ENCODE results near the gene HDAC4.

The HDAC4 gene

DNA sequence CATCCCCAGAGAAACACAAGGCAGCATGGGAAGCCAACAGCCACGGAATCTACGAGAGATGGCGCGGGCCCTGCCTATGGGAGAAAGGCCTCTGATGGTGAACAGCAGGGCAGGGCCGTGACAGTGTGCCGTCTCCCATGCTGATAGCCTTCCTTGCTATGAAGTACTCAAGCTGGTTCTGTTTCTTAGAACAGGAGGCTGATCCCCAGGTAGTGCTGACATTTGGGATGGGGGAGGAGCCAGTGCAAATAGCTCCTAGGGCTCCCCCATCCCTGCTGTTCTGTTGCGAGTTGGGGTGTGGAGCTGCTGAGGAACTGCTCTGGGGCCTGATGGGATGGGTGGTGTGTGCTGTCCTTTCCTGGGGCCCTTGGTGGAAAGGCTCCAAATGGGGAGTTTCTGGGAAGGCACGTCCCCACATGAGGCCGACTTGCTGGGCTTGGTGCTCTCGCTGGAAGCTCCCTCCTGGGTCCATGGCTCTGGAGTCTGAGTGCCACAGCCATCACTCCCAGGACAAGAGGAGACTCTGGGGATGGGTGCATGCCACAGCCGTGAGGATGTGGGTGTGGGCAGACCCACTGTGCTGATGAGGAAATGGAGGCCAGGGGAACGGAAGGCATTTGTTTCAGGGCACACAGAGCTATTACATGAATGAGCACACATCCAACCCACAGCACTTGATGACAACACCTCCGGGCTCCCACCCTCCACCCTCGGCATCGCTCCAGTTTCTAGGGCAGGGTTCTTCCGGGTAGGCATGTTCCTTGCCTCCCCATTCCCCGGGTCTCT lies 246.8 kb downstream of the HDAC4 start:
- H3K27me3 ChIP-seq (ENCODE audit: control insufficient read depth, insufficient read depth, low read length) = no peaks in the 10 kb centered on the region
- H3K36me3 ChIP-seq (ENCODE audit: insufficient read depth, low read length) = peaks cover 6% of the 10 kb centered on the region
- H3K9ac ChIP-seq (ENCODE audit: low read depth, low read length) = no peak overlapping the region
- no peaks in the 10 kb centered on the region for H3K4me1 ChIP-seq (ENCODE audit: control insufficient read depth, insufficient read depth, low read length)
- no peaks in the 10 kb centered on the region for H3K9me3 ChIP-seq (replicated peaks; ENCODE audit: low read length)
- no peak overlapping the region for H3K4me3 ChIP-seq (ENCODE audit: low read length)
- no peak overlapping the region for H3K4me2 ChIP-seq (ENCODE audit: low read length)

DNA sequence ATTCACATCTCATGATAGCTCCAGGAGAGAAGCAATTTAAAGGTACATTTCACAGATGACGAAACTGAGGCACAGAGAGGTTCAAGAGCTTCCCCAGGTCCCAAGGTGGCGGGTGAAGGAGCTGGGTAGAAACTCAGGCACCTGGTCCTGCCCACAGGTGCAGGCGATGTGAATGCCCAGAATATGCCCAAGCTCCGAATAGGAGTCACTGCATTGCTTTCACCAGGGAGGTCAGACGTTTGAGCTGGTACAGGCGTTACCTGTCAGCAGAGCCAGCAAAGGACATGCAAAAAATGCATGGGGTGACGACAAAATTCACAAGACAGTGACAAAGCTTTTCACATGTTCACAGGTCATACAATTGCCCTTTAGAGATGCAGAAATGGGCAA lies 247.9 kb downstream of the HDAC4 start:
- Histone ChIP-seq H3K27me3 (ENCODE audit: control insufficient read depth, insufficient read depth, low read length) (no peaks in the 10 kb centered on the region), H3K9ac (ENCODE audit: low read depth, low read length) (no peak overlapping the region), H3K4me3 (ENCODE audit: low read length) (no peak overlapping the region), H3K4me2 (ENCODE audit: low read length) (no peak overlapping the region), H3K9me3 (replicated peaks; ENCODE audit: low read length) (no peaks in the 10 kb centered on the region), H3K4me1 (ENCODE audit: control insufficient read depth, insufficient read depth, low read length) (no peaks in the 10 kb centered on the region), H3K36me3 (ENCODE audit: insufficient read depth, low read length) (peaks cover 6% of the 10 kb centered on the region)

DNA sequence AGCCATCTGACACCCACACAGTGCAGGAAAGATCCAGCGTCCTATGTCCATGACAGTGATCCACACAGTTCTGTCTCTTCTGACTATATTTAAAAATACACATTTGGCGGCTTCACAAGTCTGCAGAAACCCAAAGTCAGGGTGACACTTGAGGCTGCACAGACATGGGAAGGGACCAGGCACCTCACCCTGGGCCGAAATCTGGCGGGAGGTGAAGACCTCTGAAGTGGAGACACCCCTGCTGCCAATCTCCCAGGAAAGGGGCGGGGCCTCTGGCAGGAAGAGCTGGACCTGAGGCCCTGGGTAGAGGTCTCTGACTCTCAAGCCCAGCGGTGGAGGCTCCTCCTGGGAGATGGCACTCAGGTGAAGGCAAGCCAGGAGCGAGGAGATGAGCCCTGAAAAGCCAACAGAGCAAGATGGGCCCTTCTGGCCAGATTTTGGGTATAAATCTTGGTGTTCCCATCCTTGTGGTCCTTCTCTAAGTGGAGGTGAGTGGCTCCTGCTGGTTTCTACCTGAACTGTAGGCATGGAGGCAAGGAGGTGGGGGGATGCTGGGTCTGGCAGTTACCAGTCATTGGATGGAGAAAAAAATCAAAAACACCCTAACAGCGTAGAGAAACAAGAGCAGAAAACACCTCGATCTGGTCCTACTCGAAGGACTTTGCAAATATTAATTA lies 248.4 kb downstream of the HDAC4 start:
- H3K9me3 ChIP-seq (replicated peaks; ENCODE audit: low read length) = no peaks in the 10 kb centered on the region
- H3K27me3 ChIP-seq (ENCODE audit: control insufficient read depth, insufficient read depth, low read length) = no peaks in the 10 kb centered on the region
- no peak overlapping the region for H3K9ac ChIP-seq (ENCODE audit: low read depth, low read length)
- peaks cover 6% of the 10 kb centered on the region for H3K36me3 ChIP-seq (ENCODE audit: insufficient read depth, low read length)
- H3K4me1 ChIP-seq (ENCODE audit: control insufficient read depth, insufficient read depth, low read length) = no peaks in the 10 kb centered on the region
- no peak overlapping the region for H3K4me3 ChIP-seq (ENCODE audit: low read length)
- H3K4me2 ChIP-seq (ENCODE audit: low read length) = no peak overlapping the region

DNA sequence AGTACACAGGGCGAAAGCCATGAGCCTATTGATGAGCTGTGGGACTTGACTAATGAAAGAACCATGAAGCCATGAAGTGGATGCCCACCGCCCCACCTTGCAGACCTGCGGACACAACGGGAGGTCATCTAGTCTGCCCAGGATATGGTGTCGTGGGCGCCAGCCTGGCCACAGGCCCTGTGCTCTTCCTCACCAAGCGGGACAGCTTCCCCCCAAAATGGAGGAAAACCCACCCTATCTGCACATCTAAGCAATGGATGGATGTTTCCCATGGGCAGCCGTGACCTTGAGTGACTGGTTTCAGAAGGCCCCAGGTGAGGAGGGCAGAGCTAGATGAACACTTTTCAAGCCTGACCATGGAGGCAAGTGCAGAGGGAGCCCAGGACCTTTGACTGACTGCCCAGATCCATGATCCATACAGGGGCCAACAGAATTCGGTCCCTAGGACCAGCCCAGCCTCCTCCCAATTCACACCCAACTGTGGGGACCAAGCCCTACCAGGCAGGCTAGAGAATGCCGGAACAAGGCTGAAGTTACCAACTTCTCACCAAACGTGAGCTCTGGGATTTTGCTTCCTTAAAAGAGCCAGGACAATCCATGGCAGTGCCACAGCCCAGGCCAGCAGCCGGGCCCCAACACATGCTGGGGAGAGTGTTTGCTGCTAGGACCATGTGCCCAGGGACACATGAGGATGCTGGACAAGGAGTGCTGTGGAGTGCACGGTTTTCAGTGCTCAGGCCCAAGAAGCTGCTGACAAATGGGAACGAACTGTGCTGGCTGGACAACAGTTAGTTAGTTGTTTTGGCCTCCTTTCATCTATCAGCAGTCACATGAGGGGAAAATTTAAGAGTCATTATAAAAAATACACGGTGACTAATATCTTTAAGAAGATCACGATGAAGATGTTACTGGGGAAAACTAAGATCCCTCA lies 249.4 kb downstream of the HDAC4 start:
- Histone ChIP-seq H3K4me3 (ENCODE audit: low read length) (no peak overlapping the region), H3K4me2 (ENCODE audit: low read length) (no peak overlapping the region), H3K36me3 (ENCODE audit: insufficient read depth, low read length) (peaks cover 6% of the 10 kb centered on the region), H3K4me1 (ENCODE audit: control insufficient read depth, insufficient read depth, low read length) (no peaks in the 10 kb centered on the region), H3K9ac (ENCODE audit: low read depth, low read length) (no peak overlapping the region), H3K27me3 (ENCODE audit: control insufficient read depth, insufficient read depth, low read length) (no peaks in the 10 kb centered on the region), H3K9me3 (replicated peaks; ENCODE audit: low read length) (no peaks in the 10 kb centered on the region)

DNA sequence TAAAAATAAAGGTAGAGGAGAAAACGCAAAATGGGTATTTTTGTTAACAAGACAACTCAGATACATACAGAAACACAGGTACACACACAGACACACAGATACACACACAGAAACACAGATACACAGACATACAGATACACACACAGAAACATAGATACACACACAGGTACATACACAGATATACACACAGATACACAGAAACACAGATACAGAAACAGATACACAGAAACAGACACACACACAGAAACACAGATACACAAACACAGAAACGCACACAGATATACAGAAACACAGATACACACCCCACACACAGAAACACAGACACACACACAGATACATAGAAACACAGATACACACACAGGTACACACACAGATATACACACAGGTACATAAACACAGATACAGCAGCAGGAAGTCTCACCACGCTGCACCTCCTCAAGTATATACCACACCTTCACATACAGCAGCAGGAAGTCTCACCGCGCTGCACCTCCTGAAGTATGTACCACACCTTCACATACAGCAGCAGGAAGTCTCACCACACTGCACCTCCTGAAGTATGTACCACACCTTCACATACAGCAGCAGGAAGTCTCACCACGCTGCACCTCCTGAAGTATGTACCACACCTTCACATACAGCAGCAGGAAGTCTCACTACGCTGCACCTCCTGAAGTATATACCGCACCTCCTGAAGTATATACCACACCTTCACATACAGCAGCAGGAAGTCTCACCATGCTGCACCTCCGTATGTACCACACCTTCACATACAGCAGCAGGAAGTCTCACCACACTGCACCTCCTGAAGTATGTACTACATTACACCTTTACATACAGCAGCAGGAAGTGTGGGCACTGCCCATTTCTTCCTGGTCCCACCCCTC lies 250.5 kb downstream of the HDAC4 start:
- no peaks in the 10 kb centered on the region for H3K4me1 ChIP-seq (ENCODE audit: control insufficient read depth, insufficient read depth, low read length)
- no peak overlapping the region for H3K4me2 ChIP-seq (ENCODE audit: low read length)
- peaks cover 6% of the 10 kb centered on the region for H3K36me3 ChIP-seq (ENCODE audit: insufficient read depth, low read length)
- no peak overlapping the region for H3K9ac ChIP-seq (ENCODE audit: low read depth, low read length)
- H3K27me3 ChIP-seq (ENCODE audit: control insufficient read depth, insufficient read depth, low read length) = no peaks in the 10 kb centered on the region
- no peaks in the 10 kb centered on the region for H3K9me3 ChIP-seq (replicated peaks; ENCODE audit: low read length)
- no peak overlapping the region for H3K4me3 ChIP-seq (ENCODE audit: low read length)

DNA sequence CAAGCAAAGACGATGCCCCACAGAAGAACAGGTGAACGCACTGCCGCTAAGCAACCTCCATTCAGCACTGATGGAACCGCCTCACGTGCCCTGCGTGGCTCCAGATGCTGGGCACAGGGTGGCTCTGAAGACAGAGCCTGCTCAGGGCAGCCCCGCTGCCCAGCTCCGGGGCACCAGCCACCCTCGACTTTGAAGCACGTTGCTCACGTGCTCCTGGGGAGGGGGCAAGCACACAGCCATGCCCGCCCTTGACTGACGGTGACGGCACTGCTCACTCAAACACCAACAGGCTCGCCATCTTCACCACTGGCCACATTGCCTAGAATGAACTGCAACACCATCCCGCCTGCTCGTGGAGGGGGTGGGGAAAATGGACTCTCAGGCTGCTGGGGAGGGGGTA lies 251.3 kb downstream of the HDAC4 start:
- no peaks in the 10 kb centered on the region for H3K4me1 ChIP-seq (ENCODE audit: control insufficient read depth, insufficient read depth, low read length)
- H3K4me3 ChIP-seq (ENCODE audit: low read length) = no peak overlapping the region
- H3K4me2 ChIP-seq (ENCODE audit: low read length) = no peak overlapping the region
- H3K9ac ChIP-seq (ENCODE audit: low read depth, low read length) = no peak overlapping the region
- no peaks in the 10 kb centered on the region for H3K9me3 ChIP-seq (replicated peaks; ENCODE audit: low read length)
- no peaks in the 10 kb centered on the region for H3K27me3 ChIP-seq (ENCODE audit: control insufficient read depth, insufficient read depth, low read length)
- H3K36me3 ChIP-seq (ENCODE audit: insufficient read depth, low read length) = peaks cover 6% of the 10 kb centered on the region

DNA sequence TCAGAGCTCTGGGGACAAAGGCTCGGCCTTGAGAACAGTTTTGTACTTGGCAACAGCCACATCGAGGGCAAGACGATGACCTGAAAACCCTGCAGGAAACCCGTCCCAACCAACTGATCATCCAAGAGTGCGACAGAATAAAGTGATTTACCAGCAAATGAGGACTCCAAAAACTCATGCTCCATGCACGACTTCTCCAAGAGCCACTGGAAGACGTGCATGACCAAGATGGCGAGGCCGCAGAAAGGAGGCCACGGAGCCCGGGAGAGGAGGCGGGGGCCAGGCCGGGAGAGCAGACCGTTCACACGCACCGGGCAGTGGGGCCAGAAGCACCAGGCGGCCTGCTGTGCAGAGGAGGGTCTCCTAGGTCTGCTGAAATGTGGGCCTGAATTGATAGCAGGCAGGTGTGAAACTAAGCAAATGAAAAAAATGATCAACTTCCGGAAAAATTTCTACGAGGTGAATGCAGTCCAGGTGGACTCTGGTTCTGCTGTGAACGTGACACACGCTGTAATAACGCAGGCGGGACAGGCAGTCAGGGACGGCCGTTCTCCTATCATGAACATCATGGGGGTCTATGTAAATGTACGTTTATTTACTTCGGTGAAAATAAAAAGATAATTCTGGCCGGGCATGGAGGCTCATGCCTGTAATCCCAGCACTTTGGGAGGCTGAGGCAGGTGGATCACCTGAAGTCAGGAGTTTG lies 252.2 kb downstream of the HDAC4 start:
- Histone ChIP-seq H3K27me3 (ENCODE audit: control insufficient read depth, insufficient read depth, low read length) (no peaks in the 10 kb centered on the region), H3K4me2 (ENCODE audit: low read length) (no peak overlapping the region), H3K9me3 (replicated peaks; ENCODE audit: low read length) (no peaks in the 10 kb centered on the region), H3K9ac (ENCODE audit: low read depth, low read length) (no peak overlapping the region), H3K4me1 (ENCODE audit: control insufficient read depth, insufficient read depth, low read length) (no peaks in the 10 kb centered on the region), H3K36me3 (ENCODE audit: insufficient read depth, low read length) (peaks cover under 1% of the 10 kb centered on the region), H3K4me3 (ENCODE audit: low read length) (no peak overlapping the region)

DNA sequence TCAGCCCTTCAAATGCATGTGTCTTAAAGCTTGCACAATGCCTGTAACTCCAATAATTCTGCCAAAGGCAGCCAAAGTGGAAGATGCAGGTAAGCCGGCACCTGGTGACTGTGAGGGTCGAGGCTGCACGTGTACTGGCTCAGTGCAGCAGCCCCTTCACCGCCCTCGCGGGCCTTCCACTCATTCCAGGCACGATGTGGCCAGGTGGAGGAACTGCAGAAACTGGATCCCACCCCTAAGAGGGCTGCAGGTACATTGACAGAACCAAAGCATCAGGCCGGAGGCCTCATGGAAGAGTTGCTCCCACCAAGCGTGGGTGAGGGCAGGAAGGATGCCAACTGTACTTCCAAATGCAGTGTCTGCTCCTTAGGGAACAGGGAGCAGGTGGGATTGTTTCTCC lies 253.4 kb downstream of the HDAC4 start:
- Histone ChIP-seq H3K4me3 (ENCODE audit: low read length) (no peak overlapping the region), H3K4me1 (ENCODE audit: control insufficient read depth, insufficient read depth, low read length) (no peaks in the 10 kb centered on the region), H3K36me3 (ENCODE audit: insufficient read depth, low read length) (no peaks in the 10 kb centered on the region), H3K9ac (ENCODE audit: low read depth, low read length) (no peak overlapping the region), H3K27me3 (ENCODE audit: control insufficient read depth, insufficient read depth, low read length) (no peaks in the 10 kb centered on the region), H3K4me2 (ENCODE audit: low read length) (no peak overlapping the region), H3K9me3 (replicated peaks; ENCODE audit: low read length) (no peaks in the 10 kb centered on the region)

DNA sequence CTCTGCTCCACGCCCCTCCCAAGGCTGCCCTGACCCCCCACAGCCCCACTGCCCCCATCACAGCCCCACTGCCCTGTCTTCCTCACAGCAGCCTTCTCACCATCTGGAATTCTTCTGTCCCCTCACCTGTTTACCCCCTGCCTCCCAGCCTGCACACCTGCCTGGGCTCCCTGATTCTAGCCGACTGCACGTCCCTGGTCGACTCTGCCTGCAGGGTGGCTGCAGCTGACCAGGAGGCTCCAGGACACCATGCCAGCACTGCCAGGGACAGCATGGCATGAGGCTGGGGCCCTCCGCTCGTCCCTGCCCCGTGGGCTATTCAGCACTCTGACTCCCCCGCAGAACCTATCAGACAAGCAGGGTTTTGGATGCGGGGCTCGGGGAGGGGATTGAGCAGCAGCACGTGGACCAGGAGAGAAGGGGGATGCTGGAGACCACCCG lies 254.1 kb downstream of the HDAC4 start:
- Histone ChIP-seq H3K4me3 (ENCODE audit: low read length) (no peak overlapping the region), H3K36me3 (ENCODE audit: insufficient read depth, low read length) (no peaks in the 10 kb centered on the region), H3K27me3 (ENCODE audit: control insufficient read depth, insufficient read depth, low read length) (no peaks in the 10 kb centered on the region), H3K4me2 (ENCODE audit: low read length) (no peak overlapping the region), H3K9me3 (replicated peaks; ENCODE audit: low read length) (no peaks in the 10 kb centered on the region), H3K9ac (ENCODE audit: low read depth, low read length) (no peak overlapping the region), H3K4me1 (ENCODE audit: control insufficient read depth, insufficient read depth, low read length) (no peaks in the 10 kb centered on the region)

DNA sequence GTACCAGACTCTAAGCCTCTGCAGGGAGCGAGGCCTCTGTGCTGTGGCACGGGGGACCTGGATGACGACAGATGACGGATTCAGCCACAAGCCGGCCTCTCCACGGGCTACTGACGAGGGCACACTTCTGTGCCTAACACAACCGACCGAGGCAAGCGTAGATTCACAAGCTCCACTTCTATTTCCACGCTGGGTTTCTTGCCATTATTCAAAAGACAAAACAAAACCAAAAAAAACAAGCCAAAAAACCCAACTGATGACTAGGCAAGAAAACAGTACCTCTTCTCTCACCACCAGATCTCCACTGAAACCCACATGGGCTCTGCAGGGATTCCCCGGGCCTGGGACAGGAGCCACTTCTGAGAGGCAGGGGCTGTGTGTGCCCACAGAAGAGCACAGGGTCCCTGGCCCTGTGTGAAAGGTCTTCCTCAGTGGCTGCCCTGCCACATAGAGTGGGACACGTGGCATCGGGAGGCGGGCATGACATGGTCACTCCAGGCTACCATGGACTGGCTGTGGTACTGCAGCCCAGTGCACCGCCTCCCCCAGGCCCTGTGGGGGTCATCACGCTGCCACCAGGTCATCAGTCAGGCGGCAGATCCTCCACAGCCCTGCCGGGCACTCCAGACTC lies 254.7 kb downstream of the HDAC4 start:
- no peaks in the 10 kb centered on the region for H3K4me1 ChIP-seq (ENCODE audit: control insufficient read depth, insufficient read depth, low read length)
- no peak overlapping the region for H3K4me3 ChIP-seq (ENCODE audit: low read length)
- no peaks in the 10 kb centered on the region for H3K36me3 ChIP-seq (ENCODE audit: insufficient read depth, low read length)
- H3K9me3 ChIP-seq (replicated peaks; ENCODE audit: low read length) = no peaks in the 10 kb centered on the region
- H3K27me3 ChIP-seq (ENCODE audit: control insufficient read depth, insufficient read depth, low read length) = no peaks in the 10 kb centered on the region
- no peak overlapping the region for H3K4me2 ChIP-seq (ENCODE audit: low read length)
- no peak overlapping the region for H3K9ac ChIP-seq (ENCODE audit: low read depth, low read length)

Measured in skeletal muscle satellite cell (primary cell).